ENCODE measurements around the gene BCL11B. TPM values are rescaled to one million over a fixed set of nuclear protein-coding genes. Genes with fewer than 3 reads are reported as not detected.

BCL11B gene
- total and polyA plus RNA-seq, 10 of the 15 experiments (the other 5 are each of a cell fraction or from before 2014, with no cell fraction given), result 0.38 to 5.5 (median 1.3) TPM

DNA sequence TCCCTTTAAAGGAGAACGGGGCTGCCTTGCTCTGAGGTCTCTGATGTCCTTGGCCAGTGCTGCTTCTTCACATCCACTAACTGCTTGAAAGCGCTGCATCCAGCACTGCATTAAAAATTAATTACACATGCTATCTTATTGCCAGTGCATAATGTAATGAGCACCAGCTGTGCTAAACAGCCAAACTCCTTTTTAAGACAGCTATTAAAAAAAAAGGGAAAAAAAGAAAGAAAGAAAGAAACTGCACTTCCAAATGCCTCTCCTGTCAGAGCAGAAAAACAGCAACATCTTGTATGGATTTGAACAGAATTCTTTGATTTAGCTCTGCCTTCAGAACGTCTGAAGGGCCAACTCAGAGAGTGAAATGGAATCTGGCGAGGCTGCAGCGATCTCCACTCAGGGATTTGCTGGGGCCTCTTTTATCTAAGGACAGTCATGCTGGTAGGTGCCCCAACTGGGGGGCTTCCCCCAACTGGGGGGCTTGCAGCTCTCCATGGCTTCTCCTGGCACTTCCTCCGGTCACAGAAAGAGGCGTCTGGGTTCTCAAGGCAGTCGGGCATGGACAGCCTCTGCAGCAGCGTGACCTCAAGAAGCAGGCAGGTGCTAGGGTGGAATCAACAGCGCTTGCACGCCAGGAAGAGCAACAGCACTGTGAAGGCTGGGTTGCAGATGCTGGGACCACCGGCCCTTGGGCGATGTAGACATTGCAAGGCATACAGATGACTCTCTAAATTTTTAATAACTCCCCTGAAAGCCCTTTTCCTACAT lies 46.4 kb downstream of the BCL11B start:
- Histone ChIP-seq H3K9me3 (replicated peaks; ENCODE audit: control insufficient read depth, insufficient read depth, low read length) (no peaks in the 10 kb centered on the region), H3K4me1 (ENCODE audit: control insufficient read depth, insufficient read depth, low read length) (no peaks in the 10 kb centered on the region), H3K79me2 (ENCODE audit: control insufficient read depth, insufficient read depth, low read length) (no peaks in the 10 kb centered on the region), H3K27ac (ENCODE audit: control insufficient read depth, insufficient read depth) (no peak overlapping the region), H3K4me3 (no peak overlapping the region), H3K9ac (ENCODE audit: control insufficient read depth, insufficient read depth, low read length) (no peak overlapping the region), H4K20me1 (ENCODE audit: control insufficient read depth, insufficient read depth) (no peaks in the 10 kb centered on the region), H2AFZ (ENCODE audit: control insufficient read depth, low read depth, low read length) (no peak overlapping the region), H3K4me2 (ENCODE audit: control insufficient read depth, insufficient read depth) (no peak overlapping the region), H3K27me3 (replicated peaks in 1 of 2; ENCODE audit: control insufficient read depth in 2 of 2, insufficient read depth in 2 of 2, low read length in 1 of 2) (no peaks in the 10 kb centered on the region), H3K36me3 (ENCODE audit: control insufficient read depth in 2 of 2, insufficient read depth in 2 of 2, low read length in 1 of 2) (no peaks in the 10 kb centered on the region)
- DNase-seq (ENCODE audit: low read depth, low spot score) (no peak), FAIRE-seq (no peak), ATAC-seq (no peak)
- ChIA-PET POLR2A (interaction anchor here (0.6 kb wide), 1 partner anchor 192 kb away, joined by 3 read pairs; no protein-coding TSS in a partner anchor), SMC1A (ENCODE audit: uncharacterized antibody, unreplicated experiment) (interaction anchor here (0.7 kb wide), 1 partner anchor 8 kb away, joined by 3 read pairs; no protein-coding TSS in a partner anchor), CTCF (interaction anchor here (0.6 to 0.9 kb wide), 3 partner anchors 10 to 1627 kb away, joined by 3 read pairs; no protein-coding TSS in a partner anchor), RAD21 (ENCODE audit: unreplicated experiment) (no interaction called here)
- intact Hi-C loops (cut with micrococcal nuclease; ENCODE audit: unreplicated experiment) (no loop called here), in situ Hi-C loops (cut with MboI) (no loop called here)
- no peak for TF ChIP-seq FOXK2 (IDR thresholded peaks at IDR 0.05)
- no peak for TF ChIP-seq RAD21 (IDR thresholded peaks at IDR 0.05; ENCODE audit: insufficient read depth, low read depth, low read length)
- no peak for TF ChIP-seq NR2F1 (conservative IDR thresholded peaks at IDR 0.05)
- TF ChIP-seq TARDBP (IDR thresholded peaks at IDR 0.05; ENCODE audit: borderline replicate concordance), result no peak
- no peak for TF ChIP-seq ATF7 (IDR thresholded peaks at IDR 0.05; ENCODE audit: low read depth)
- no peak for TF ChIP-seq MYB (IDR thresholded peaks at IDR 0.05; ENCODE audit: borderline replicate concordance, low read depth, low read length)
- TF ChIP-seq, protein P1, sequence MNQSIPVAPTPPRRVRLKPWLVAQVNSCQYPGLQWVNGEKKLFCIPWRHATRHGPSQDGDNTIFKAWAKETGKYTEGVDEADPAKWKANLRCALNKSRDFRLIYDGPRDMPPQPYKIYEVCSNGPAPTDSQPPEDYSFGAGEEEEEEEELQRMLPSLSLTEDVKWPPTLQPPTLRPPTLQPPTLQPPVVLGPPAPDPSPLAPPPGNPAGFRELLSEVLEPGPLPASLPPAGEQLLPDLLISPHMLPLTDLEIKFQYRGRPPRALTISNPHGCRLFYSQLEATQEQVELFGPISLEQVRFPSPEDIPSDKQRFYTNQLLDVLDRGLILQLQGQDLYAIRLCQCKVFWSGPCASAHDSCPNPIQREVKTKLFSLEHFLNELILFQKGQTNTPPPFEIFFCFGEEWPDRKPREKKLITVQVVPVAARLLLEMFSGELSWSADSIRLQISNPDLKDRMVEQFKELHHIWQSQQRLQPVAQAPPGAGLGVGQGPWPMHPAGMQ (IDR thresholded peaks at IDR 0.05; ENCODE audit: borderline replicate concordance), result no peak
- TF ChIP-seq KDM1A (IDR thresholded peaks at IDR 0.05; ENCODE audit: borderline replicate concordance), result no peak
- TF ChIP-seq NFXL1 (IDR thresholded peaks at IDR 0.05; ENCODE audit: borderline replicate concordance), result no peak
- no peak for TF ChIP-seq RCOR1 (conservative IDR thresholded peaks at IDR 0.05; ENCODE audit: low read depth, low read length)
- TF ChIP-seq BRCA1 (IDR thresholded peaks at IDR 0.05; ENCODE audit: low read depth, low read length), result no peak
- TF ChIP-seq BACH1 (IDR thresholded peaks at IDR 0.05; ENCODE audit: borderline replicate concordance), result no peak
- no peak for TF ChIP-seq BHLHE40 (IDR thresholded peaks at IDR 0.05; ENCODE audit: borderline replicate concordance in 1 of 2, low read depth in 2 of 2, low read length in 1 of 2)
- no peak for TF ChIP-seq NFYB (IDR thresholded peaks at IDR 0.05; ENCODE audit: insufficient read depth, low read depth, low read length)
- no peak for TF ChIP-seq SIX5 (IDR thresholded peaks at IDR 0.05; ENCODE audit: low read depth, low read length, severe bottlenecking)
- no peak for TF ChIP-seq CBX3 (IDR thresholded peaks at IDR 0.05; ENCODE audit: borderline replicate concordance, low read depth)
- no peak for TF ChIP-seq SUZ12 (IDR thresholded peaks at IDR 0.05; ENCODE audit: unreplicated experiment)
- no peak for TF ChIP-seq YBX1 (IDR thresholded peaks at IDR 0.05)
- TF ChIP-seq, protein P2, sequence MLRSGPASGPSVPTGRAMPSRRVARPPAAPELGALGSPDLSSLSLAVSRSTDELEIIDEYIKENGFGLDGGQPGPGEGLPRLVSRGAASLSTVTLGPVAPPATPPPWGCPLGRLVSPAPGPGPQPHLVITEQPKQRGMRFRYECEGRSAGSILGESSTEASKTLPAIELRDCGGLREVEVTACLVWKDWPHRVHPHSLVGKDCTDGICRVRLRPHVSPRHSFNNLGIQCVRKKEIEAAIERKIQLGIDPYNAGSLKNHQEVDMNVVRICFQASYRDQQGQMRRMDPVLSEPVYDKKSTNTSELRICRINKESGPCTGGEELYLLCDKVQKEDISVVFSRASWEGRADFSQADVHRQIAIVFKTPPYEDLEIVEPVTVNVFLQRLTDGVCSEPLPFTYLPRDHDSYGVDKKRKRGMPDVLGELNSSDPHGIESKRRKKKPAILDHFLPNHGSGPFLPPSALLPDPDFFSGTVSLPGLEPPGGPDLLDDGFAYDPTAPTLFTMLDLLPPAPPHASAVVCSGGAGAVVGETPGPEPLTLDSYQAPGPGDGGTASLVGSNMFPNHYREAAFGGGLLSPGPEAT (IDR thresholded peaks at IDR 0.05; ENCODE audit: low read depth), result no peak
- BruUV-seq (replicated peaks), result no TSS peak
- WGBS (ENCODE audit: insufficient coverage, insufficient replicate concordance, low lambda C conversion rate, missing lambda C conversion rate), result 26% methylated on average over 13 of the region's 13 CpGs
